ENCODE data around the gene LRBA. TPM values are rescaled to one million over a fixed set of nuclear protein-coding genes. Genes with fewer than 3 reads are reported as not detected.

The LRBA gene
- total and polyA plus RNA-seq, 3 donors from 2014 or later, result 24.6 to 61.1 (median 60.8) TPM

GRCh38 chr4:150769248-150769647 is 245.8 kb downstream of the LRBA start:
- H3K9me3 ChIP-seq, result no peaks in the 10 kb centered on the region
- no peak overlapping the region for H3K4me3 ChIP-seq
- WGBS, 2 donors, result 85 to 89% methylated on average over 2 of the region's 2 CpGs
- H3K27ac ChIP-seq, result no peak overlapping the region
- no peaks in the 10 kb centered on the region for H3K4me1 ChIP-seq
- no peak for DNase-seq
- intact Hi-C loops (cut with DNase I; ENCODE audit: low total_unique reads), result no loop called here
- H3K36me3 ChIP-seq (ENCODE audit: low read depth, missing control alignments), result no peaks in the 10 kb centered on the region
- TF ChIP-seq CTCF (IDR thresholded peaks at IDR 0.05) (no peak), POLR2A (IDR thresholded peaks at IDR 0.05) (no peak)
- H3K27me3 ChIP-seq, result no peaks in the 10 kb centered on the region

- no peaks in the 10 kb centered on the region for H3K9me3 ChIP-seq
- WGBS, 2 donors, result 86 to 91% methylated on average over 1 of the region's 1 CpG
- no peaks in the 10 kb centered on the region for H3K36me3 ChIP-seq (ENCODE audit: low read depth, missing control alignments)
- intact Hi-C loops (cut with DNase I; ENCODE audit: low total_unique reads), result no loop called here
- H3K4me1 ChIP-seq, result no peaks in the 10 kb centered on the region
- H3K27ac ChIP-seq, result no peak overlapping the region
- TF ChIP-seq CTCF (IDR thresholded peaks at IDR 0.05) (no peak), POLR2A (IDR thresholded peaks at IDR 0.05) (no peak)
- H3K27me3 ChIP-seq, result no peaks in the 10 kb centered on the region
- no peak overlapping the region for H3K4me3 ChIP-seq
- DNase-seq, result no peak
Observed at GRCh38 chr4:150768497-150768896, 246.6 kb downstream of the LRBA start.

GRCh38 chr4:150765216-150765615 is 249.9 kb downstream of the LRBA start:
- no peaks in the 10 kb centered on the region for H3K27me3 ChIP-seq
- WGBS, 2 donors, result 93 to 96% methylated on average over 2 of the region's 2 CpGs
- no peaks in the 10 kb centered on the region for H3K36me3 ChIP-seq (ENCODE audit: low read depth, missing control alignments)
- H3K4me1 ChIP-seq, result no peaks in the 10 kb centered on the region
- H3K4me3 ChIP-seq, result no peak overlapping the region
- no peak for DNase-seq
- no peak for TF ChIP-seq CTCF (IDR thresholded peaks at IDR 0.05)
- no peak for TF ChIP-seq POLR2A (IDR thresholded peaks at IDR 0.05)
- H3K27ac ChIP-seq, result no peak overlapping the region
- intact Hi-C loops (cut with DNase I; ENCODE audit: low total_unique reads), result no loop called here
- no peaks in the 10 kb centered on the region for H3K9me3 ChIP-seq

- no peaks in the 10 kb centered on the region for H3K9me3 ChIP-seq
- H3K4me3 ChIP-seq, result no peak overlapping the region
- no peaks in the 10 kb centered on the region for H3K4me1 ChIP-seq
- intact Hi-C loops (cut with DNase I; ENCODE audit: low total_unique reads), result no loop called here
- DNase-seq, result no peak
- no peaks in the 10 kb centered on the region for H3K27me3 ChIP-seq
- no peak overlapping the region for H3K27ac ChIP-seq
- no peaks in the 10 kb centered on the region for H3K36me3 ChIP-seq (ENCODE audit: low read depth, missing control alignments)
- TF ChIP-seq CTCF (IDR thresholded peaks at IDR 0.05) (no peak), POLR2A (IDR thresholded peaks at IDR 0.05) (no peak)
Observed at GRCh38 chr4:150751648-150752047, 263.4 kb downstream of the LRBA start.

- DNase-seq, result no peak
- Histone ChIP-seq H3K9me3 (no peaks in the 10 kb centered on the region), H3K36me3 (ENCODE audit: low read depth, missing control alignments) (no peaks in the 10 kb centered on the region), H3K27ac (no peak overlapping the region), H3K4me1 (no peaks in the 10 kb centered on the region), H3K27me3 (no peaks in the 10 kb centered on the region), H3K4me3 (no peak overlapping the region)
- TF ChIP-seq POLR2A (IDR thresholded peaks at IDR 0.05), result no peak
- TF ChIP-seq CTCF (IDR thresholded peaks at IDR 0.05), result no peak
- intact Hi-C loops (cut with DNase I; ENCODE audit: low total_unique reads), result no loop called here
Observed at GRCh38 chr4:150750824-150751223, 264.3 kb downstream of the LRBA start.

All from testis (tissue), 3 donors.